HEK293 (cell line): Measurements from ENCODE around the gene NHERF2.

Experiments
- CTCF ChIA-PET: fragments of 350-600 bp; formaldehyde crosslinking; extraction: SDS; loops from one replicate; lab custom pipeline; 2021; ENCODE audit warnings: antibody characterized with exemption; lab: Yijun Ruan, JAX
- POLR2A ChIA-PET: fragments of 300-600 bp; formaldehyde crosslinking; extraction: SDS; loops from one replicate; lab custom pipeline; 2020; ENCODE audit warnings: antibody characterized with exemption, inconsistent platforms; lab: Yijun Ruan, JAX
- H3K27ac ChIP-seq: fragments of 200-500 bp; sonication (Bioruptor generic); 2 replicates; pipeline ENCODE4 v1.5.1; 2014; ENCODE audit warnings: low read depth, low read length, control low read depth, inconsistent platforms; ENCODE audit errors: extremely low read depth
- H3K36me3 ChIP-seq, 2 experiments: fragments of 200-500 bp in 1 of 2; sonication (Bioruptor generic) in 1 of 2; 1 replicate in 1 of 2; 2 replicates in 1 of 2; pipeline ENCODE4 v1.5.1; 2014 to 2017; ENCODE audit warnings: inconsistent platforms in 2 of 2, low read length in 2 of 2; ENCODE audit not compliant: control insufficient read depth in 2 of 2, insufficient read depth in 1 of 2
- H3K4me1 ChIP-seq: fragments of 200-500 bp; sonication (Bioruptor generic); 2 replicates; pipeline ENCODE4 v1.5.1; 2014; ENCODE audit warnings: mild to moderate bottlenecking, low read length, inconsistent platforms; ENCODE audit not compliant: control insufficient read depth, insufficient read depth
- H3K4me3 ChIP-seq: 2 replicates; pipeline ENCODE4 v1.5.1; 2011; ENCODE audit warnings: low read depth, mild to moderate bottlenecking, control low read depth, low read length, moderate library complexity
- H3K9me3 ChIP-seq: fragments of 200-500 bp; sonication (Bioruptor generic); 2 replicates; pipeline ENCODE4 v1.5.1; 2014; ENCODE audit warnings: low read depth, low read length, inconsistent platforms; ENCODE audit not compliant: control insufficient read depth, insufficient read depth
- EGR2 ChIP-seq: fragments of 450-650 bp; formaldehyde crosslinking; IDR thresholded peaks from 2 replicates; pipeline ENCODE4 v1.5.1; 2016; ENCODE audit warnings: low read depth, missing biosample characterization, missing genetic modification characterization
- GLI4 ChIP-seq: fragments of 450-650 bp; formaldehyde crosslinking; IDR thresholded peaks from 2 replicates; pipeline ENCODE4 v1.5.1; 2016; ENCODE audit warnings: missing biosample characterization, missing genetic modification characterization
- HIC1 ChIP-seq: fragments of 450-650 bp; formaldehyde crosslinking; IDR thresholded peaks from 2 replicates; pipeline ENCODE4 v1.5.1; 2016; ENCODE audit warnings: missing biosample characterization, missing genetic modification characterization
- KLF10 ChIP-seq: fragments of 450-650 bp; IDR thresholded peaks from 2 replicates; pipeline ENCODE4 v1.5.1; 2018; ENCODE audit warnings: missing biosample characterization, mild to moderate bottlenecking, missing genetic modification characterization
- MZF1 ChIP-seq: fragments of 450-650 bp; formaldehyde crosslinking; IDR thresholded peaks from 2 replicates; pipeline ENCODE4 v1.5.1; 2017; ENCODE audit warnings: missing biosample characterization, missing genetic modification characterization, borderline replicate concordance
- PBX3 ChIP-seq: sonication (generic); formaldehyde crosslinking; IDR thresholded peaks from 2 replicates; pipeline ENCODE4 v1.8.1; 2022; ENCODE audit warnings: mild to moderate bottlenecking, moderate library complexity, missing genetic modification reagents
- SP2 ChIP-seq: fragments of 450-650 bp; formaldehyde crosslinking; IDR thresholded peaks from 2 replicates; pipeline ENCODE4 v1.5.1; 2016; ENCODE audit warnings: missing biosample characterization, missing genetic modification characterization
- WT1 ChIP-seq: fragments of 450-650 bp; formaldehyde crosslinking; IDR thresholded peaks from 2 replicates; pipeline ENCODE4 v1.5.1; 2016; ENCODE audit warnings: missing biosample characterization, missing genetic modification characterization
- ZFHX2 ChIP-seq: fragments of 450-650 bp; formaldehyde crosslinking; conservative IDR thresholded peaks from 2 replicates; pipeline ENCODE4 v1.5.1; 2016; ENCODE audit warnings: missing biosample characterization, missing genetic modification characterization
- ZFP3 ChIP-seq: fragments of 450-650 bp; formaldehyde crosslinking; IDR thresholded peaks from 2 replicates; pipeline ENCODE4 v1.5.1; 2016; ENCODE audit warnings: low read depth, missing biosample characterization, missing genetic modification characterization
- ZIC2 ChIP-seq: fragments of 450-650 bp; formaldehyde crosslinking; IDR thresholded peaks from 2 replicates; pipeline ENCODE4 v1.5.1; 2016; ENCODE audit warnings: missing biosample characterization, missing genetic modification characterization
- ZNF280D ChIP-seq: fragments of 450-650 bp; formaldehyde crosslinking; IDR thresholded peaks from 2 replicates; pipeline ENCODE4 v1.5.1; 2016; ENCODE audit warnings: missing biosample characterization, missing genetic modification characterization
- ZNF292 ChIP-seq: fragments of 450-650 bp; formaldehyde crosslinking; IDR thresholded peaks from 2 replicates; pipeline ENCODE4 v1.5.1; 2016; ENCODE audit warnings: low read depth, missing biosample characterization, missing genetic modification characterization, borderline replicate concordance
- ZNF302 ChIP-seq: fragments of 450-650 bp; formaldehyde crosslinking; IDR thresholded peaks from 2 replicates; pipeline ENCODE4 v1.5.1; 2016; ENCODE audit warnings: missing biosample characterization, missing genetic modification characterization, low read depth
- ZNF426 ChIP-seq: fragments of 450-650 bp; formaldehyde crosslinking; IDR thresholded peaks from 2 replicates; pipeline ENCODE4 v1.5.1; 2017; ENCODE audit warnings: missing biosample characterization, missing genetic modification characterization, mild to moderate bottlenecking, inconsistent platforms, moderate library complexity
- ZNF488 ChIP-seq: fragments of 450-650 bp; formaldehyde crosslinking; IDR thresholded peaks from 2 replicates; pipeline ENCODE4 v1.5.1; 2016; ENCODE audit warnings: missing biosample characterization, missing genetic modification characterization
- ZNF510 ChIP-seq: fragments of 450-650 bp; formaldehyde crosslinking; IDR thresholded peaks from 2 replicates; pipeline ENCODE4 v1.5.1; 2018; ENCODE audit warnings: mild to moderate bottlenecking, missing genetic modification characterization, missing biosample characterization; ENCODE audit not compliant: insufficient replicate concordance
- ZNF555 ChIP-seq: fragments of 450-650 bp; formaldehyde crosslinking; conservative IDR thresholded peaks from 2 replicates; pipeline ENCODE4 v1.5.1; 2017; ENCODE audit warnings: missing biosample characterization, mild to moderate bottlenecking, missing genetic modification characterization, inconsistent platforms
- ZNF600 ChIP-seq: fragments of 450-650 bp; formaldehyde crosslinking; IDR thresholded peaks from 2 replicates; pipeline ENCODE4 v1.5.1; 2016; ENCODE audit warnings: missing biosample characterization, missing genetic modification characterization
- ZNF677 ChIP-seq: fragments of 450-650 bp; IDR thresholded peaks from 2 replicates; pipeline ENCODE4 v1.5.0; 2018; ENCODE audit warnings: missing biosample characterization, mild to moderate bottlenecking, missing genetic modification characterization, moderate library complexity
- ZNF76 ChIP-seq: fragments of 450-650 bp; formaldehyde crosslinking; IDR thresholded peaks from 2 replicates; pipeline ENCODE4; 2016; ENCODE audit warnings: low read depth, missing biosample characterization, missing genetic modification characterization, borderline replicate concordance
- ZNF843 ChIP-seq: fragments of 450-650 bp; formaldehyde crosslinking; IDR thresholded peaks from 2 replicates; pipeline ENCODE4 v1.5.1; 2016; ENCODE audit warnings: missing biosample characterization, missing genetic modification characterization

The NHERF2 gene

GRCh38 chr16:2081201-2082084 lies 54.7 kb downstream of the NHERF2 start:
- ChIA-PET POLR2A (no interaction called here), CTCF (no interaction called here)

More at GRCh38 chr16:2081201-2082084, 54.7 kb downstream of the NHERF2 start:
- TF ChIP-seq KLF10 (tag by site-specific recombination) = no peak
- no peak for TF ChIP-seq ZNF76 (tag by site-specific recombination)
- no peak for TF ChIP-seq ZNF292
- no peak for TF ChIP-seq ZNF280D
- TF ChIP-seq ZNF600 (tag by site-specific recombination) = no peak
- TF ChIP-seq ZNF510 (tag by site-specific recombination) = no peak
- TF ChIP-seq ZNF677 (tag by site-specific recombination) = no peak
- no peak for TF ChIP-seq ZNF488 (tag by site-specific recombination)
- no peak for TF ChIP-seq ZFP3 (tag by site-specific recombination)
- no peak for TF ChIP-seq HIC1
- peak; percentile 80 for TF ChIP-seq EGR2 (tag by site-specific recombination)
- TF ChIP-seq WT1 (tag by site-specific recombination) = no peak
- no peak for TF ChIP-seq ZNF426 (tag by site-specific recombination)
- TF ChIP-seq ZNF843 (tag by site-specific recombination) = no peak
- no peak for TF ChIP-seq GLI4 (tag by site-specific recombination)
- peak; percentile 83 for TF ChIP-seq ZFHX2 (tag by site-specific recombination)
- no peak for TF ChIP-seq MZF1
- no peak for TF ChIP-seq ZNF302 (tag by site-specific recombination)
- TF ChIP-seq ZNF555 (tag by site-specific recombination) = no peak
- peak; percentile 37; the same call in 1 of the 2 replicates for TF ChIP-seq ZIC2 (tag by site-specific recombination)
- no peak for TF ChIP-seq SP2 (tag by site-specific recombination)
- no peak for TF ChIP-seq PBX3 (CRISPR knock-in tag)
- H3K4me1 ChIP-seq = no peaks in the 10 kb centered on the region
- no peak overlapping the region for H3K4me3 ChIP-seq
- peaks cover 0 to 95% of the 10 kb centered on the region in 2 experiments; a peak in 1 of 3 replicates for H3K36me3 ChIP-seq
- H3K27ac ChIP-seq = no peak overlapping the region
- H3K9me3 ChIP-seq = no peaks in the 10 kb centered on the region
